HG03520 (cell line): ENCODE data around the gene RPL10.

Experiments used
- ATAC-seq: cut with Tn5 transposase; IDR thresholded peaks from one replicate; pipeline ENCODE4 v1.9.1; 2021; ENCODE audit warnings: mild to moderate bottlenecking, moderate library complexity; ENCODE audit not compliant: unreplicated experiment

The RPL10 gene

GRCh38 chrX:154360155-154360713 is 37.9 kb upstream of the RPL10 start:
- no peak for ATAC-seq

GRCh38 chrX:154362085-154362742 is 36.0 kb upstream of the RPL10 start:
- ATAC-seq: no peak

- ATAC-seq: no peak
These were observed 34.3 kb upstream of the RPL10 start for GRCh38 chrX:154363706-154364439.

GRCh38 chrX:154365052-154365600 is 33.1 kb upstream of the RPL10 start:
- no peak for ATAC-seq

GRCh38 chrX:154365997-154366665 is 32.0 kb upstream of the RPL10 start:
- ATAC-seq: no peak

GRCh38 chrX:154366666-154367055 is 31.5 kb upstream of the RPL10 start:
- ATAC-seq: no peak

GRCh38 chrX:154367474-154368308 is 30.5 kb upstream of the RPL10 start:
- ATAC-seq: no peak

GRCh38 chrX:154368630-154369448 is 29.3 kb upstream of the RPL10 start:
- ATAC-seq: no peak

- no peak for ATAC-seq
These were observed 28.5 kb upstream of the RPL10 start for GRCh38 chrX:154369449-154370299.

- ATAC-seq: no peak
These were observed 27.7 kb upstream of the RPL10 start for GRCh38 chrX:154370300-154371016.

- ATAC-seq: peak; percentile 59
These were observed 27.0 kb upstream of the RPL10 start for GRCh38 chrX:154371017-154371788.

- no peak for ATAC-seq
These were observed 26.3 kb upstream of the RPL10 start for GRCh38 chrX:154371789-154372300.

- ATAC-seq: peak; percentile 30
These were observed 25.6 kb upstream of the RPL10 start for GRCh38 chrX:154372612-154373022.

- ATAC-seq: no peak
These were observed 24.6 kb upstream of the RPL10 start for GRCh38 chrX:154373340-154374306.

- ATAC-seq: no peak
These were observed 23.6 kb upstream of the RPL10 start, which contains the start of gene FLNA for GRCh38 chrX:154374313-154375155. FLNA (minus strand) TSS chrX:154374634; CDS start chrX:154371245, 3,389 bp downstream.
